Loucy (cell line): Measurements from ENCODE around the gene ZNF573.
A peak's percentile ranks its signal among the peaks of the same experiment; 100 is the strongest.

Experiments used
- EZH2phosphoT487 ChIP-seq: fragments of 200-600 bp; IDR thresholded peaks from 2 replicates; pipeline ENCODE4 v1.6.1; 2018; ENCODE audit warnings: antibody characterized with exemption, mild to moderate bottlenecking, moderate library complexity, borderline replicate concordance
- TF ChIP-seq, protein P1 (sequence below): fragments of 200-600 bp; sonication (generic); conservative IDR thresholded peaks from 2 replicates; pipeline ENCODE4 v1.5.1; 2014; ENCODE audit warnings: mild to moderate bottlenecking, antibody characterized with exemption, low read length

DNA sequence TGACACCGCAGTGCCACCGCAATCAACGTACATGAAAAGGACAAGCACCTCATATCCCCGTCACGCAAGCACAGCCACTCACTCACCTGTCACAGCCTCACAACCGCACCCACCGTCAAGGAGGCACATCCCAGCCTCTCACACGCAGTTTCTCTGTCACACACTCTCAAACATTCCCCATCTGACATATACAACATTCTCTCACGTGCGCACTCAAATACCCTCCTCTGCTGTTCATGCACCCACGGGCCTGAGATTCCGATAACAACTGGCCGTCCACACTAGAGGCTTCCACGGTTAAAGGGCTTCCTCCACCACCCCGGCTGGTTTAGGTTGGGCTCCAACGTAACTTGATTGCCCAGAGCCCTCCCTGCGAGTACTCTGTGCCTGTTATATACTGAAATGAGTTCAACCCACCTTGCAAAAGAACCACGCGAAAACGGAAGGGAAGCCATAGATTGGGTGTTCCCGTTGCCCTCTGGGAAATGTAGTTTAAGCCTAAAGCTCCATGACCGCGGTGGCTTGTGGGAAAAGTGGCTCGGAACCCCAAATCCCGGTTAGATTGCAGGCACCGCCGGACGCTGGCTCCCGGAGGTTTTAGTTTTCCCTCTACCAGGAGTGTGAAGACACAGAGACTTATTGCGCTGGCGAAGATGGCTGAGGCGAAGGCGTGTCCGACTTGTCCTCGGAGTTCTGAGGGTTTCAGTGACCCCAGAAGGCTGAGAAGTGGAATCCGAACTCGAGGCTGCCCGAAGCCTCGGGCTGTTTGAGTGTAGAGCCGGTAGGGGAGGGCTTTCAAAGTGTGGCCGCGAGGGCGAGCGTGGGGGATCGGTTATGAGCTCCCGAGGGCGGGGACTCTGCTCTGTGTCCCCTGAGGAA lies at the start of gene ZNF573:
- TF ChIP-seq, protein P1, sequence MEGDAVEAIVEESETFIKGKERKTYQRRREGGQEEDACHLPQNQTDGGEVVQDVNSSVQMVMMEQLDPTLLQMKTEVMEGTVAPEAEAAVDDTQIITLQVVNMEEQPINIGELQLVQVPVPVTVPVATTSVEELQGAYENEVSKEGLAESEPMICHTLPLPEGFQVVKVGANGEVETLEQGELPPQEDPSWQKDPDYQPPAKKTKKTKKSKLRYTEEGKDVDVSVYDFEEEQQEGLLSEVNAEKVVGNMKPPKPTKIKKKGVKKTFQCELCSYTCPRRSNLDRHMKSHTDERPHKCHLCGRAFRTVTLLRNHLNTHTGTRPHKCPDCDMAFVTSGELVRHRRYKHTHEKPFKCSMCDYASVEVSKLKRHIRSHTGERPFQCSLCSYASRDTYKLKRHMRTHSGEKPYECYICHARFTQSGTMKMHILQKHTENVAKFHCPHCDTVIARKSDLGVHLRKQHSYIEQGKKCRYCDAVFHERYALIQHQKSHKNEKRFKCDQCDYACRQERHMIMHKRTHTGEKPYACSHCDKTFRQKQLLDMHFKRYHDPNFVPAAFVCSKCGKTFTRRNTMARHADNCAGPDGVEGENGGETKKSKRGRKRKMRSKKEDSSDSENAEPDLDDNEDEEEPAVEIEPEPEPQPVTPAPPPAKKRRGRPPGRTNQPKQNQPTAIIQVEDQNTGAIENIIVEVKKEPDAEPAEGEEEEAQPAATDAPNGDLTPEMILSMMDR: peak; percentile 22; the same call in 1 of the 2 replicates
- no peak for TF ChIP-seq EZH2phosphoT487
